NCI-H82 (cell line): ENCODE results near the gene AHDC1.
"Not testable (repeated sequence)": the region's sequence is repeated elsewhere in the genome, so short reads cannot be mapped to it uniquely, and the experiment has no call there.

ENCODE experiments used
- DNase-seq: peaks from one replicate; lab custom pipeline; 2025; lab: John Stamatoyannopoulos, UW

Gene AHDC1

GRCh38 chr1:27566462-27567145 lies 37.3 kb downstream of the AHDC1 start:
- DNase-seq, result no peak

GRCh38 chr1:27564710-27565649 lies 39.0 kb downstream of the AHDC1 start:
- DNase-seq, result no peak

- DNase-seq, result no peak
These were observed 40.1 kb downstream of the AHDC1 start for GRCh38 chr1:27563591-27564471.

DNA sequence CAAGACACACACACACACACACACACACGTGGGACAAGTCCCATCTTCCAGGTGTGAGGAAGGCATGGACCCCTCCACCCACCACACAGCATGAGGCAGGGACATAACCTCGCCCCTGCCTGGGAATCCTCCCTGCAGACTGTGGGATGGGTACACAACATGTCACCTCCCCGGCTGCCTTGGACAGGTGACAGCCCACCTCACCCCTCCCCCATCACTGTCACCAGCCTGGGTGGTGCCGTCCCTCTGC lies 40.7 kb downstream of the AHDC1 start:
- DNase-seq, result no peak

DNA sequence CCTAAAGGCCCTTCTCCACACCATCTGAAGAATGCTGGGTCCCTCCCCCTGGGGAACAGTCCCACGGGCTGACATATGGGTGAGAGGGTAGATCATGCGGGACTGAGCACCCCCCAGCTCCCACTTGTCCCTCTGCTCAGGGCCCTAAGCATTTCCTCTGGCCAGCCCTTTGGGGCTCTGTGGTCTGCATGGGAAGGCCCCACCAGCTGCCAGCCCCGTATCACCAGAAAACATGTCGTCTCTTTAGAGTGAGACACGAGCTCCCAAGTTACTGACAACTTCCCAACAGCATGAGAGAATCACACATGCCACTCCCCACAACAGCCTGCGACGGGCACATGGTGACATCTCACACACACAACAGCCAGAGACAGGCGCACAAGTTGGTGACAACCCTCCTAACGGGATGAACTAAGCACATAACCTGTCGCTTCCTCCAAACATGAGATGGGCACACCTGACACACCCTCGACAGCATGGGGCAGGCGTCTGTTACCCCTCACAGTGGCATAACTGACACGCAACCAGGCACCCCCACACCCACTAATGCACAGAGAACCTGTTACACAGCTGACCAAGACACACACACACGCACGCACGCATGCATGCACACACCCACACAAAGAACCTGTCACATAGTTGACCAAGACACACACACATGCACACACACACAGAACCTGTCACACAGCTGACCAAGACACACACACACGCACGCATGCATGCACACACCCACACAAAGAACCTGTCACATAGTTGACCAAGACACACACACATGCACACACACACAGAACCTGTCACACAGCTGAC lies 41.2 kb downstream of the AHDC1 start:
- no peak for DNase-seq

DNA sequence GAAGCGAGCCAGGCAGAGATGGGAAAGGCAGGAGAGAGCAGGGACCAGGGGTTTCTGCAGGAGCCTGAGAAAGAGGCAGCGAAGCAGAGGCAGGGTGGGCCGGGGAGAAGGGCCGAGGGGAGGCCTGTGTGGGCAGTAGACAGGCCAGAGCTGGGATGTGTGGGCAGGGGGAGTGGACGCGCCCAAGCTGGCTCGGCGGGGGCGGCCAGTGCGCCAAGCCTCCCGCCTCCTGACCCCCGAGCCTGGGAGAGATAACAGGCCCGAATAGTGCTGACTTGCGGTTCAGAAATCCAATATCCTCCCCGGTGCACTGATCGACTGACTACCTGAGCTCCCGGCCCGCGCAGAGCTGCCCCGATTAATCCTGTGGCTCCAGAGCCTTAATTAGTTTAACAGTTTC lies 41.9 kb downstream of the AHDC1 start:
- DNase-seq, result peak; percentile 73

DNA sequence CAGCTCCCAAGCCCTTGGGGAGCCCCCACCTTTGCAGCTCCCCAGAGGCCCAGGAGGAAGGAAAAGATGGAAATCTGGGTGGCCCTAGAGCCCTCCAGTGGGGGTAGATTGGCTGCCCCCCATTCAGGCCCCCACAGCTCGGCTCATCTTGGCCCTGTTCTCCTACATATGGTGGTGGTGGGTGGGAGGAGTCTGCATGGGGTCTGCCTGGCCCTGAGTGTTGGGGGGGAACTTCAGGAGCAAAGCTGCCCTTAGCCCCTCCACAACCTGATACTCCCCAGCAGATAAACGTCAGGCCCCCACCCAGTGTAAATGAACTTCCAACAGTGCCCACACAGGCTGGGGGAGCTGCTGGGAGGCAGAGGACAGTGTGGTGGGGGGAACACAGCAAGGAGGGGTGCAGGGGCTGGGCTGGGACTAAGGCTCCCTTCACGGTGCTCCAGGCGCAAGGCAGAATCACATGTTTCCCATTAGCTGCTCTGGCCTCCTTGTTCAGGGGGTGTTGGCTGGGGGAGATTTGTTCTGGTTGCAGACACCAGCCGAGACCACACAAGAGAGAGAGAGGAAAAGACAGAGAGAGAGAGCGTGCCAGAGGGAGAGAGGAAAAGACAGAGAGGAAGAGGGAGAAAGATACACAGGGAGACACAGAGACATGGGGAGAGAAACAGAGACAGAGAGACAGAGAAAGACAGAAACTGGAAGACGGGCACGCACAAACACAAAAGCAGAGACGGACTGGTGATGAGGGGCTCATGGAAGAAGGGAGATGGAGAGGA lies 42.6 kb downstream of the AHDC1 start:
- no peak for DNase-seq

GRCh38 chr1:27560268-27561123 lies 43.4 kb downstream of the AHDC1 start:
- DNase-seq, result peak; percentile 48

GRCh38 chr1:27559466-27560030 lies 44.4 kb downstream of the AHDC1 start:
- DNase-seq, result no peak

- DNase-seq, result no peak
These were observed 46.2 kb downstream of the AHDC1 start for GRCh38 chr1:27557596-27558340.

GRCh38 chr1:27556781-27557595 lies 47.0 kb downstream of the AHDC1 start:
- DNase-seq, result peak; percentile 97

GRCh38 chr1:27556435-27556780 lies 47.5 kb downstream of the AHDC1 start:
- DNase-seq, result no peak

- peak; percentile 49 for DNase-seq
These were observed 48.1 kb downstream of the AHDC1 start for GRCh38 chr1:27555700-27556424.

GRCh38 chr1:27554759-27555699 lies 48.9 kb downstream of the AHDC1 start:
- DNase-seq, result no peak

DNA sequence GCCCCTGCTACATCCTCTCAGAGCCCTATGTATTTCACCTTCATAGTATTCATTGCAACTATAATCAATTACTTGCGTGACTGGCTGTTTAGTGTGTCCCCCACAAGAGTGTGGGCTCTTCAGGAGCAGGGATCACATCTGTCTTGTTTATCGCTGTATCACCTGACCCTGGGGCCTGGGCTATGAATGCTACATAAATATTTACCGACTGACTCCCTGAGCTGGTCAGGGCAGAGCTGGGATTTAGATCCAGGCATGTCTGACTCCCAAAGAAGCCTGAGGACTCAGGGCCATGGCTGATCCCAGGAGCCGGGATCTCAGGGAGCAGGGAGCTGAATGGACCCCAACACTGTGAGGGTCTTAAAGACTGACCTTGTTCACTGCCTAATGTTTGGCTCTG lies 49.7 kb downstream of the AHDC1 start:
- no peak for DNase-seq

DNA sequence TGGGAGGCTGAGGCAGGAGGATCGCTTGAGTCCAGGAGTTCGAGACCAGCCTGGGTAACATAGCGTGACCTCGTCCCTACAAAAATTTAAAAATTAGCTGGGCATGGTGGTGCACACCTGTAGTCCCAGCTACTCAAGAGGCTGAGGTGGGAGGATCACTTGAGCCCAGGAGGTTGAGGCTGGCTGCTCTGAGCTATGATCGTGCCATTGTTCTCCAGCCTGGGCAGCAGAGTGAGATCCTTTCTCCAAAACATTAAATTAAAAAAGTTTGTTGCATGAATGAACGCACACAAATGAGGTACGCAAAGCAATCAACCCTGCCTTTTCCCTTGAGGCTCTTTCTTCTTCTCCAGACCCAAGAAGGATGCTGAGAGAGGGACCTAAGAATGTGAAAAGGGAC lies 50.1 kb downstream of the AHDC1 start:
- DNase-seq, result not testable (repeated sequence)
